Erythroblast (primary cell): ENCODE measurements around the gene TRIM60.

Source experiments
- GATA1 ChIP-seq: IDR thresholded peaks from 2 replicates; pipeline ENCODE4 v1.6.1; 2011; ENCODE audit warnings: low read depth, mild to moderate bottlenecking, control low read depth, low read length, moderate library complexity
- POLR2A ChIP-seq: IDR thresholded peaks from 2 replicates; pipeline ENCODE4 v1.6.1; 2011; ENCODE audit warnings: mild to moderate bottlenecking, low read length

- TF ChIP-seq POLR2A (no peak), GATA1 (no peak)
Observed at GRCh38 chr4:165077034-165077578, 45.3 kb downstream of the TRIM60 start.
